Measurements from ENCODE around the gene HSPB1.
A peak's percentile ranks its signal among the peaks of the same experiment; 100 is the strongest.

The HSPB1 gene

DNA sequence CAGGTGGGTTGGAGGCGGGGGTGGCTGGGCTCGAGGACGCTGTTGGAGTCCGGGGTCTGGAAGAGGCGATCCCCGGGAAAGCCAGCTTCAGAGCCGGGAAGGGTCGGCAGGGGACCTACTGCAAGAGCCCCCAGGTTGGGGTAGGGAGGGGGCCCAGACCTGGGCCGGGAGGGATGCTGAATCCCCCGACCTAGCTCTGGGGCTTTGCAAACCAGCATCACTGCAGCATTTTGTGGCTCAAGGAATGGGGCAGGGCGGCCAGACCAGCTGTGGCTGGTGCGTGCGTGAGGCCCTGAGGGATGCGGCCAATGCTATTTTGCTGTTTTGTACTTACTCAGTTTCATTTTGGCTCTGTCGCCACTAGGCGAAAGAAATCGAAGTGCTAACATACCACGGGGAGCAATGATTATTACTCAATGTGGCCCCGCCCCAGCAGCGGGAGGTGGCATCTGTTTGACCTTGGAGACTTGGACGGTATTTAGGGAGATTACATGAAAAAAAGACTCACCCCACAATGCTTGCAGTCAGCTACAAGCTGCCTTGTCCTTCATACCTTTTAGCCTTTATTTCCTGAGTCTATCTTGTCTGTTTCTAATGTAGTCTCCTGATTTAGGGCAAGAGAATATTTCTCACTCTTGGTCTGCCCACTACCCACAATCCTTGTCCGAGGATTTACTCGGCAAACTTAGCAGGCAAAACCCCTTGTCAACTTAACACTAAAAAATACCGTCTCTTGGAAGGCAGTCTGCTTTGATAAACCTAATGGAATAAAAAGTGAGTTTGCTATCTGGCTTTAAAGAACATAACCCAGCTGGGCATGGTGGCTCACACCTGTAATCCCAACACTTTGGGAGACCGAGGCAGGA lies 16.2 kb downstream of the HSPB1 start (continued):
- no peak for TF ChIP-seq ZNF664 (tag by site-specific recombination; IDR thresholded peaks at IDR 0.05)
- TF ChIP-seq ZBTB10 (tag by site-specific recombination; IDR thresholded peaks at IDR 0.05): no peak
- no peak for TF ChIP-seq ZSCAN4 (tag by site-specific recombination; IDR thresholded peaks at IDR 0.05)
- TF ChIP-seq, protein P1, sequence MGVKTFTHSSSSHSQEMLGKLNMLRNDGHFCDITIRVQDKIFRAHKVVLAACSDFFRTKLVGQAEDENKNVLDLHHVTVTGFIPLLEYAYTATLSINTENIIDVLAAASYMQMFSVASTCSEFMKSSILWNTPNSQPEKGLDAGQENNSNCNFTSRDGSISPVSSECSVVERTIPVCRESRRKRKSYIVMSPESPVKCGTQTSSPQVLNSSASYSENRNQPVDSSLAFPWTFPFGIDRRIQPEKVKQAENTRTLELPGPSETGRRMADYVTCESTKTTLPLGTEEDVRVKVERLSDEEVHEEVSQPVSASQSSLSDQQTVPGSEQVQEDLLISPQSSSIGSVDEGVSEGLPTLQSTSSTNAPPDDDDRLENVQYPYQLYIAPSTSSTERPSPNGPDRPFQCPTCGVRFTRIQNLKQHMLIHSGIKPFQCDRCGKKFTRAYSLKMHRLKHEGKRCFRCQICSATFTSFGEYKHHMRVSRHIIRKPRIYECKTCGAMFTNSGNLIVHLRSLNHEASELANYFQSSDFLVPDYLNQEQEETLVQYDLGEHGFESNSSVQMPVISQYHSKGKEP (tag by site-specific recombination; IDR thresholded peaks at IDR 0.05): no peak
- TF ChIP-seq IKZF3 (tag by site-specific recombination; IDR thresholded peaks at IDR 0.05): no peak
- 0 out of 2 replicates have a peak, but pooled peaks have one; percentile 2 for TF ChIP-seq SP2 (tag by site-specific recombination; IDR thresholded peaks at IDR 0.05)
- no peak for TF ChIP-seq REPIN1 (tag by site-specific recombination; IDR thresholded peaks at IDR 0.05; ENCODE audit: low read depth)
- no peak for TF ChIP-seq ZNF610 (tag by site-specific recombination; IDR thresholded peaks at IDR 0.05; ENCODE audit: borderline replicate concordance)
- no peak for TF ChIP-seq PRDM6 (tag by site-specific recombination; IDR thresholded peaks at IDR 0.05)
- TF ChIP-seq, protein P2, sequence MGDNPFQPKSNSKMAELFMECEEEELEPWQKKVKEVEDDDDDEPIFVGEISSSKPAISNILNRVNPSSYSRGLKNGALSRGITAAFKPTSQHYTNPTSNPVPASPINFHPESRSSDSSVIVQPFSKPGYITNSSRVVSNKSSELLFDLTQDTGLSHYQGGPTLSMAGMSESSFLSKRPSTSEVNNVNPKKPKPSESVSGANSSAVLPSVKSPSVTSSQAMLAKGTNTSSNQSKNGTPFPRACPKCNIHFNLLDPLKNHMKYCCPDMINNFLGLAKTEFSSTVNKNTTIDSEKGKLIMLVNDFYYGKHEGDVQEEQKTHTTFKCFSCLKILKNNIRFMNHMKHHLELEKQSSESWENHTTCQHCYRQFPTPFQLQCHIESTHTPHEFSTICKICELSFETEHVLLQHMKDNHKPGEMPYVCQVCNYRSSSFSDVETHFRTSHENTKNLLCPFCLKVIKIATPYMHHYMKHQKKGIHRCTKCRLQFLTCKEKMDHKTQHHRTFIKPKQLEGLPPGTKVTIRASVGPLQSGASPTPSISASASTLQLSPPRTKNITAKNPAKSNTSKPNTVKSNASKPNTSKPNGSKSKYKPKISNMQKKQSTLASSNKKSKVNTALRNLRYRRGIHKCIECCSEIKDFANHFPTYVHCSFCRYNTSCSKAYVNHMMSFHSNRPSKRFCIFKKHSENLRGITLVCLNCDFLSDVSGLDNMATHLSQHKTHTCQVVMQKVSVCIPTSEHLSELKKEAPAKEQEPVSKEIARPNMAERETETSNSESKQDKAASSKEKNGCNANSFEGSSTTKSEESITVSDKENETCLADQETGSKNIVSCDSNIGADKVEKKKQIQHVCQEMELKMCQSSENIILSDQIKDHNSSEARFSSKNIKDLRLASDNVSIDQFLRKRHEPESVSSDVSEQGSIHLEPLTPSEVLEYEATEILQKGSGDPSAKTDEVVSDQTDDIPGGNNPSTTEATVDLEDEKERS (tag by site-specific recombination; IDR thresholded peaks at IDR 0.05): no peak
- TF ChIP-seq ZNF138 (tag by site-specific recombination; IDR thresholded peaks at IDR 0.05; ENCODE audit: borderline replicate concordance): no peak
- TF ChIP-seq ZFHX2 (tag by site-specific recombination; conservative IDR thresholded peaks at IDR 0.05): peak; percentile 39; the same call in 1 of the 2 replicates
- no peak for TF ChIP-seq MYNN (tag by site-specific recombination; IDR thresholded peaks at IDR 0.05; ENCODE audit: borderline replicate concordance)
- TF ChIP-seq ZNF521 (tag by site-specific recombination; IDR thresholded peaks at IDR 0.05): no peak
- no peak for TF ChIP-seq KLF1 (tag by site-specific recombination; IDR thresholded peaks at IDR 0.05)
- TF ChIP-seq ZNF133 (tag by site-specific recombination; IDR thresholded peaks at IDR 0.05): no peak
- TF ChIP-seq, protein P3, sequence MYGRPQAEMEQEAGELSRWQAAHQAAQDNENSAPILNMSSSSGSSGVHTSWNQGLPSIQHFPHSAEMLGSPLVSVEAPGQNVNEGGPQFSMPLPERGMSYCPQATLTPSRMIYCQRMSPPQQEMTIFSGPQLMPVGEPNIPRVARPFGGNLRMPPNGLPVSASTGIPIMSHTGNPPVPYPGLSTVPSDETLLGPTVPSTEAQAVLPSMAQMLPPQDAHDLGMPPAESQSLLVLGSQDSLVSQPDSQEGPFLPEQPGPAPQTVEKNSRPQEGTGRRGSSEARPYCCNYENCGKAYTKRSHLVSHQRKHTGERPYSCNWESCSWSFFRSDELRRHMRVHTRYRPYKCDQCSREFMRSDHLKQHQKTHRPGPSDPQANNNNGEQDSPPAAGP (tag by site-specific recombination; IDR thresholded peaks at IDR 0.05): 0 out of 2 replicates have a peak, but pooled peaks have one; percentile 2
- no peak for TF ChIP-seq ZNF114 (tag by site-specific recombination; IDR thresholded peaks at IDR 0.05)
- TF ChIP-seq HOXC10 (CRISPR knock-in tag; IDR thresholded peaks at IDR 0.05): no peak
- TF ChIP-seq ZNF140 (tag by site-specific recombination; IDR thresholded peaks at IDR 0.05): no peak
- TF ChIP-seq, protein P4, sequence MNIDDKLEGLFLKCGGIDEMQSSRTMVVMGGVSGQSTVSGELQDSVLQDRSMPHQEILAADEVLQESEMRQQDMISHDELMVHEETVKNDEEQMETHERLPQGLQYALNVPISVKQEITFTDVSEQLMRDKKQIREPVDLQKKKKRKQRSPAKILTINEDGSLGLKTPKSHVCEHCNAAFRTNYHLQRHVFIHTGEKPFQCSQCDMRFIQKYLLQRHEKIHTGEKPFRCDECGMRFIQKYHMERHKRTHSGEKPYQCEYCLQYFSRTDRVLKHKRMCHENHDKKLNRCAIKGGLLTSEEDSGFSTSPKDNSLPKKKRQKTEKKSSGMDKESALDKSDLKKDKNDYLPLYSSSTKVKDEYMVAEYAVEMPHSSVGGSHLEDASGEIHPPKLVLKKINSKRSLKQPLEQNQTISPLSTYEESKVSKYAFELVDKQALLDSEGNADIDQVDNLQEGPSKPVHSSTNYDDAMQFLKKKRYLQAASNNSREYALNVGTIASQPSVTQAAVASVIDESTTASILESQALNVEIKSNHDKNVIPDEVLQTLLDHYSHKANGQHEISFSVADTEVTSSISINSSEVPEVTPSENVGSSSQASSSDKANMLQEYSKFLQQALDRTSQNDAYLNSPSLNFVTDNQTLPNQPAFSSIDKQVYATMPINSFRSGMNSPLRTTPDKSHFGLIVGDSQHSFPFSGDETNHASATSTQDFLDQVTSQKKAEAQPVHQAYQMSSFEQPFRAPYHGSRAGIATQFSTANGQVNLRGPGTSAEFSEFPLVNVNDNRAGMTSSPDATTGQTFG (tag by site-specific recombination; IDR thresholded peaks at IDR 0.05; ENCODE audit: borderline replicate concordance): no peak
- peak; percentile 85 for TF ChIP-seq ZBTB20 (tag by site-specific recombination; IDR thresholded peaks at IDR 0.05)
- TF ChIP-seq ZNF645 (tag by site-specific recombination; IDR thresholded peaks at IDR 0.05): no peak
